GM12865 (cell line): ENCODE data around the gene UNC5A.

Source experiments
- DNase-seq: peaks from one replicate; pipeline ENCODE4 v3.0.0; 2010; ENCODE audit warnings: low read depth
- H3K4me3 ChIP-seq: 2 replicates; pipeline ENCODE4 v1.5.1; 2011; ENCODE audit warnings: mild to moderate bottlenecking, low read depth, low read length, control low read depth
- TF ChIP-seq, protein P1 (sequence below): IDR thresholded peaks from 2 replicates; pipeline ENCODE4 v1.5.1; 2011; ENCODE audit warnings: low read length, control low read depth, low read depth, inconsistent platforms; ENCODE audit not compliant: insufficient read depth; ENCODE audit errors: missing control alignments

UNC5A gene

GRCh38 chr5:176788941-176789872 is 21.2 kb upstream of the UNC5A start:
- DNase-seq: no peak
- H3K4me3 ChIP-seq: no peak overlapping the region
- TF ChIP-seq, protein P1, sequence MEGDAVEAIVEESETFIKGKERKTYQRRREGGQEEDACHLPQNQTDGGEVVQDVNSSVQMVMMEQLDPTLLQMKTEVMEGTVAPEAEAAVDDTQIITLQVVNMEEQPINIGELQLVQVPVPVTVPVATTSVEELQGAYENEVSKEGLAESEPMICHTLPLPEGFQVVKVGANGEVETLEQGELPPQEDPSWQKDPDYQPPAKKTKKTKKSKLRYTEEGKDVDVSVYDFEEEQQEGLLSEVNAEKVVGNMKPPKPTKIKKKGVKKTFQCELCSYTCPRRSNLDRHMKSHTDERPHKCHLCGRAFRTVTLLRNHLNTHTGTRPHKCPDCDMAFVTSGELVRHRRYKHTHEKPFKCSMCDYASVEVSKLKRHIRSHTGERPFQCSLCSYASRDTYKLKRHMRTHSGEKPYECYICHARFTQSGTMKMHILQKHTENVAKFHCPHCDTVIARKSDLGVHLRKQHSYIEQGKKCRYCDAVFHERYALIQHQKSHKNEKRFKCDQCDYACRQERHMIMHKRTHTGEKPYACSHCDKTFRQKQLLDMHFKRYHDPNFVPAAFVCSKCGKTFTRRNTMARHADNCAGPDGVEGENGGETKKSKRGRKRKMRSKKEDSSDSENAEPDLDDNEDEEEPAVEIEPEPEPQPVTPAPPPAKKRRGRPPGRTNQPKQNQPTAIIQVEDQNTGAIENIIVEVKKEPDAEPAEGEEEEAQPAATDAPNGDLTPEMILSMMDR: no peak

GRCh38 chr5:176789873-176790615 is 20.3 kb upstream of the UNC5A start:
- TF ChIP-seq, protein P1: no peak
- no peak overlapping the region for H3K4me3 ChIP-seq
- DNase-seq: no peak

GRCh38 chr5:176790941-176791340 is 19.4 kb upstream of the UNC5A start:
- TF ChIP-seq, protein P1: no peak
- DNase-seq: no peak
- no peak overlapping the region for H3K4me3 ChIP-seq

GRCh38 chr5:176792655-176793342 is 17.6 kb upstream of the UNC5A start:
- TF ChIP-seq, protein P1: no peak
- DNase-seq: no peak
- H3K4me3 ChIP-seq: no peak overlapping the region

GRCh38 chr5:176793343-176793699 is 17.0 kb upstream of the UNC5A start:
- H3K4me3 ChIP-seq: no peak overlapping the region
- no peak for DNase-seq
- TF ChIP-seq, protein P1: no peak

GRCh38 chr5:176793736-176794135 is 16.6 kb upstream of the UNC5A start:
- no peak overlapping the region for H3K4me3 ChIP-seq
- DNase-seq: no peak
- TF ChIP-seq, protein P1: no peak
